BE2C (cell line): Measurements from ENCODE around the gene WBP11.

Experiments used
- DNase-seq: peaks from one replicate; pipeline ENCODE4 v3.0.0-alpha.2; 2020
- H3K27me3 ChIP-seq: fragments of 250-450 bp; sonication (Bioruptor Pico); 2 replicates; pipeline ENCODE4 v1.5.1; 2020; ENCODE audit warnings: mild to moderate bottlenecking
- H3K36me3 ChIP-seq: fragments of 250-450 bp; sonication (Bioruptor Pico); 2 replicates; pipeline ENCODE4 v1.5.1; 2020; ENCODE audit warnings: mild to moderate bottlenecking
- H3K4me1 ChIP-seq: fragments of 250-450 bp; sonication (Bioruptor Pico); 2 replicates; pipeline ENCODE4 v1.5.1; 2020
- H3K4me3 ChIP-seq: 2 replicates; pipeline ENCODE4 v1.5.1; 2011; ENCODE audit warnings: low read depth, low read length
- H3K9me3 ChIP-seq: fragments of 250-450 bp; sonication (Bioruptor Pico); 2 replicates; pipeline ENCODE4 v1.5.1; 2020
- CTCF ChIP-seq: IDR thresholded peaks from 2 replicates; pipeline ENCODE4 v1.5.1; 2012; ENCODE audit warnings: mild to moderate bottlenecking, low read depth, low read length

The WBP11 gene

GRCh38 chr12:14828892-14829291, 25.6 kb upstream of the WBP11 start:
- Histone ChIP-seq H3K4me3 (no peak overlapping the region), H3K4me1 (peaks cover 9% of the 10 kb centered on the region), H3K36me3 (no peaks in the 10 kb centered on the region), H3K27me3 (no peaks in the 10 kb centered on the region), H3K9me3 (no peaks in the 10 kb centered on the region)
- DNase-seq = peak; percentile 26
- TF ChIP-seq CTCF = no peak

- Histone ChIP-seq H3K9me3 (no peaks in the 10 kb centered on the region), H3K4me3 (no peak overlapping the region), H3K27me3 (no peaks in the 10 kb centered on the region), H3K36me3 (no peaks in the 10 kb centered on the region), H3K4me1 (no peaks in the 10 kb centered on the region; the same call in 1 of the 2 replicates)
- no peak for DNase-seq
- TF ChIP-seq CTCF = no peak
These were observed 23.8 kb upstream of the WBP11 start for GRCh38 chr12:14827043-14827442.

- TF ChIP-seq CTCF = no peak
- Histone ChIP-seq H3K27me3 (no peaks in the 10 kb centered on the region), H3K36me3 (no peaks in the 10 kb centered on the region), H3K4me3 (no peak overlapping the region), H3K4me1 (no peaks in the 10 kb centered on the region; the same call in 1 of the 2 replicates), H3K9me3 (no peaks in the 10 kb centered on the region)
- no peak for DNase-seq
These were observed 23.2 kb upstream of the WBP11 start for GRCh38 chr12:14826491-14826890.

GRCh38 chr12:14825256-14825655, 22.0 kb upstream of the WBP11 start:
- Histone ChIP-seq H3K4me1 (no peaks in the 10 kb centered on the region; the same call in 1 of the 2 replicates), H3K4me3 (no peak overlapping the region), H3K36me3 (no peaks in the 10 kb centered on the region), H3K27me3 (no peaks in the 10 kb centered on the region), H3K9me3 (no peaks in the 10 kb centered on the region)
- no peak for TF ChIP-seq CTCF
- DNase-seq = no peak

GRCh38 chr12:14824012-14824634, 20.8 kb upstream of the WBP11 start:
- Histone ChIP-seq H3K4me1 (no peaks in the 10 kb centered on the region; the same call in 1 of the 2 replicates), H3K4me3 (no peak overlapping the region), H3K36me3 (no peaks in the 10 kb centered on the region), H3K9me3 (no peaks in the 10 kb centered on the region), H3K27me3 (no peaks in the 10 kb centered on the region)
- DNase-seq = no peak
- no peak for TF ChIP-seq CTCF

- H3K4me1 ChIP-seq = no peaks in the 10 kb centered on the region
- no peak within 1 kb of the TSS for H3K4me3 ChIP-seq
- no peaks in the 10 kb centered on the region for H3K36me3 ChIP-seq
- TF ChIP-seq CTCF = no peak
- no peak for DNase-seq
- no peaks in the 10 kb centered on the region for H3K9me3 ChIP-seq
- no peaks in the 10 kb centered on the region for H3K27me3 ChIP-seq
These were observed 10.7 kb upstream of the WBP11 start, which contains the start of gene SMCO3 for GRCh38 chr12:14814014-14814413. SMCO3 (minus strand) TSS chr12:14814182; CDS start chr12:14806680, 7,502 bp downstream.
